Activated CD8-positive, alpha-beta memory T cell treated with anti-CD3 and anti-CD28 coated beads, Interleukin-2, amount 50 U/mL, for 24 hours (primary cell): ENCODE results near the gene PTPN1.
"Not testable (repeated sequence)": the region's sequence is repeated elsewhere in the genome, so short reads cannot be mapped to it uniquely, and the experiment has no call there.

ENCODE experiments used
- DNase-seq: peaks from one replicate; pipeline ENCODE4 v3.0.0-alpha.2; 2020; ENCODE audit errors: extremely low read depth

PTPN1 gene

DNA sequence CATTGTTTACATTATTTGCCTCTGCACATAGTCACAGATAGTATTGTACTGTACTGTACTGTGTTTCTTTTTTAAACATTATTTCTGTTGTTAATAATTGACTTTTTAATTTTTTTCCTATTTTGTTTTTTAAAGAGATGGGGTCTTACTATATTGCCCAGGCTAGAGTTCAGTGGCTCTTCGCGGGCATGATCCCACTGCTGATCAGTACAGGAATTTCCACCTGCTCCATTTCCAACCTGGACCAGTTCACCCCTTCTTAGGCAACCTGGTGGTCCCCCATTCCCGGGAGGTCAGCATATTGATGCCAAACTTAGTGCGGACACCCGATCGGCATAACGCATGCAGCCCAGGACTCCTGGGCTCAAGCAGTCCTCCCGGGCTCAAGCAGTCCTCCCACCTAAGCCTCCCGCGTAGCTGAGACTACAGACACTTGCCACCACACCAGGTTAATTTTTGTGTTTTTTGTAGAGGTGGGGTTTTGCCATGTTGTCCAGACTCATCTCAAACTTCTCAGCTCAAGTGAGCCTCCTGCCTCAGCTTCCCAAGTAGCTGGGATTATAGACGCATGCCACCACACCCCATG, 47.5 kb downstream of the PTPN1 start:
- no peak for DNase-seq

DNA sequence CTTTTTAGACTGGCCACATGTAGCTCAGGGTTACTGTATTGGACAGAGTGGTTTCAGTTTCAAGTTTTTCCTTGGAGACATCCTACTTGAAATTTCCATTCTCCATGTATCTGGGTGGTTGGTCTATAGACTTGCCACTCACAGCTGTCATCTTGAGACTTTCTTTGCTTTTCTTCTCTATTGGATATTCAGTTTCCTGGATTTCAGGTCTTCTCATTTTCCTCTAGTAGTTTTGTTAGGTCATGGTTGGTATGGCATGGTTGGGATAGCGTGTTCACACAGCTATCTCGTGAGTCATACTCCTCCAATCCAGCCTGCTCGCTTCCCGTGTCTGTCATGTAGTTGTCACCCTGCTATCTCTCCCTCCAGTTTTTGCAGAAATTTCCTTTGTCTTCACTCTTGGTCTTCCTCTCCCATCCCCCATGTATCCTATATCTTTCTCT, 48.3 kb downstream of the PTPN1 start:
- DNase-seq: no peak

GRCh38 chr20:50559149-50559548, 49.0 kb downstream of the PTPN1 start:
- no peak for DNase-seq

DNA sequence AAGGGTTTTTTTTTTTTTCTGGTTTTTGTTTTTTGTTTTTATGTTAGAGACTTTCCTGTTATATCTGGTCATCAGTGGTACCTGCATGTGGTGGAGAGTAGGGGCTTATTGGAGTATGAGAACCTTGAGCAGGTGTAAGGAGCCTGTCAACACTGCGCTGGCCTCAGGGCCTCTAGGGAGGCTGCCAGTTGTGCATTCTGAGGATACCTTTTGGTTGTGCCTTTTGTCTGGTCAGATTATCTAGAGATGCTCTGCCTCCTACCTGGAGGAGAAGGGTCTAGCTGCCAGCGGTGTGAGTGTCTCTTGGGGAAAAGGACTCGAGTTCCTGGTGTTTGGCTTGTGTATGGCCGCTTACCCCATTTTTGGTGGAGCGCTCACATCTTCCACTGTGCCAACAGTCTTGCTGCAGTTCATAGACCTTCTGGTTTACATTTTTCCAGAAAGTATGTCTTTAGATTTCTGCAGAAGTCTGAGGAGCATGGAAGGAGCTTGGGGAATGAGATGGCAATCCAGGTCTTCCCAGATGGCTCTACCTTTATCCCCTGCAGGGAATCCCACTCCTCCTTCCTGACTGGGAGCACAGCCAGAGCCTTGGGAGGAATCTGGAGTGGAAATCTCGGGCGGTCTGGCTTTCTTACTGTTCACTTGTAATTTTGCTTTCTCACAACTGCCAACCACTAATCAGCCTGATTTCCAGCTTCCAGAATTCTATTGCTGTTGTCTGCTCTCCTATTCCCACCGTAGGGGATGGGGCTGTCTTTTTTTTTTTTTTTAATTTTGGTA, 49.9 kb downstream of the PTPN1 start:
- no peak for DNase-seq

- DNase-seq: no peak
Observed at GRCh38 chr20:50560867-50561266, 50.7 kb downstream of the PTPN1 start.

GRCh38 chr20:50561379-50562078, 51.3 kb downstream of the PTPN1 start:
- peak; percentile 47 for DNase-seq

DNA sequence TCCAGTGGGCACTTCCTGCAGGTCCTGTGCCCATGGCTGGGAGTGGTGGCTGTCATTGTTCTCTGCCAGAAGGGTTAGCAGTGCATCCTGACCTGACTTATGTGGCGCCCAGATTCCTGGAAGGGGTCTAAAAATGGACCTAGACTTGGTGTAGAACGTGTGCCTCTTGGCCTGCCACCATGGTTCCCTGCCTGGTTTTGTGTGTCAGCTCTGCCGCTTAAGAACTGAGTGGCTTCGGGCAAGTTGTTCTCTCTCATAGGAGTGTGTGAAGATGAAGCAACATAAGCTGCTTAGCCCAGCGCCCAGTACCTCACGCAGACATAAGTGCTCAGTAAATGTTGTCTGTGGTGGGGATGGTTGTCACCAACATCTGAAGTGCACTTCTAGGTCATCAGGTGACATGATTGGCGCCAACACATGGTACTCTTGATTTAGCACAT, 52.1 kb downstream of the PTPN1 start:
- no peak for DNase-seq

DNA sequence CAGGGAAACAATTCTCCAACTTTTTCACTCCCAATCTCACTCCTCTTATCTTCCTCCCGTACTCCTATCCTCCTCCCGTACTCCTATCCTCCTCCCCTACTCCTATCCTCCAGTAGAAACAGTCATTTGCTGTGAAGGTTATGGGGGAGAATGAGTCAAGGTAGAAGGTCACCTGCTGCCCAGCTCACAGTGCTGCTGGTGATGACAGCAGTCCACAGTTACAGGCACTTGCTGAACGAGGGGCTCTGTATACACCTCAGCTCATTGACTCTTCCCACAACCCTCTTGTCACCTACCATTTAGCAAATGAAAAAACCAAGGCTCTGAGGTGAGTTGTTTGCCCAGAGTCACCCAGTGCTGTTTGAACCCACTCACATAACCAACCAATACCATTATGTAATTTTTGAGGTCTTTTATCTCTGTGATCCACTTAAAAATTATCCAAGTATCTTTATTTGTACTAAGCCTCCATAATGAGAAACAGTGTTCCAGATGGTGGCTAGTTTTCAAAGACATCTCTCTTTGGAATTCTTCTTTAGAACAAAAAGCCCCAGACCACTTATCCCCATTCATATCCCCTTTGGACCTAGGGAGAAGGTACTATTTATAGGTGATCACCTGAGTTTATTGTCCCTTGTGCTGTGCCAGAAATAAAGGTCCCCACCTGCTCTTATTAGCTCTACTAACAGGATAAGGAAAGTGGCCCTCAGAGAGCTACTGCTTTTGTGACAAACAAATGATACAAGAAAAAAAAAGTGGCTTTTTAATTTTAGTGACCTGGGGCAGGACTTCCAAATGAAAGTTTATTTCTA, 53.2 kb downstream of the PTPN1 start:
- DNase-seq: no peak

DNA sequence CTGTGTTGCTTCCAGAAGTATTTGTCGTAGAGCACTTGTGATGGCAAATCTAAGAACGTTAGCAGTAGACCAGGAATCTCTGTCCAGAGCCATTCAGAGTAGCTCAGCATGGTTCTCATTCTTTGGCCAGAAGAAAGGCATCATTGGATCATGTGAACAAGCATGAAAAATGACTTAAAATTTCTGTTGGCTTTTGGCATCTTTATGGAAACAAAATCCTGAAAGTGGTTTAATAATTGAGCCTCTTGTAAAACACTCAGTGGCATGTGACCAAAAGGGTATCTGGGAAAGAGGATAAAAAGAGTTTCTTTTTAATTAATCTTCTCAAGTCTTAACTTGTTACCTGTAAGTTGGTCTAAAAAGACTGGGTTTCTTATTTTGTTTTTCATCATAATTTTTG, 55.2 kb downstream of the PTPN1 start:
- no peak for DNase-seq

DNA sequence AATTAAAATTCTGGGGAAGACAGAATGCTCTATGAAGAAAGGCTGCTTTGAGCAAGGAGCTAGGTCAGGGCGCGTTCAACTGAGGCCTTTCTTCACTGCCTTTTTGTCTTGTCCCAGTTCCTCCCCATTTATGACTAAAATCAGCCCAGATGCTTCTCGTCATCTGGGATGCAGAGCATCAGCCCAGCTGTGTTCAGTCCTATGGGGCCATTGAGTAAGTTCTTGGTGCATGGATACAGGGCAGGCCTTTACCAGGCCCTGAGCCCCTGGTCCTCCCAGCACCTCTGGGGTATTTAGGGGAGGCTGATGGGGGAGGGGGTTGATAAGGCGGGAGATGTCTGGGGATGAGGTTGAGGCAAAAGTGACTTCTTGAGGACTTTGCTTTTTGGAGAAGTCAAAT, 55.7 kb downstream of the PTPN1 start:
- DNase-seq: no peak

DNA sequence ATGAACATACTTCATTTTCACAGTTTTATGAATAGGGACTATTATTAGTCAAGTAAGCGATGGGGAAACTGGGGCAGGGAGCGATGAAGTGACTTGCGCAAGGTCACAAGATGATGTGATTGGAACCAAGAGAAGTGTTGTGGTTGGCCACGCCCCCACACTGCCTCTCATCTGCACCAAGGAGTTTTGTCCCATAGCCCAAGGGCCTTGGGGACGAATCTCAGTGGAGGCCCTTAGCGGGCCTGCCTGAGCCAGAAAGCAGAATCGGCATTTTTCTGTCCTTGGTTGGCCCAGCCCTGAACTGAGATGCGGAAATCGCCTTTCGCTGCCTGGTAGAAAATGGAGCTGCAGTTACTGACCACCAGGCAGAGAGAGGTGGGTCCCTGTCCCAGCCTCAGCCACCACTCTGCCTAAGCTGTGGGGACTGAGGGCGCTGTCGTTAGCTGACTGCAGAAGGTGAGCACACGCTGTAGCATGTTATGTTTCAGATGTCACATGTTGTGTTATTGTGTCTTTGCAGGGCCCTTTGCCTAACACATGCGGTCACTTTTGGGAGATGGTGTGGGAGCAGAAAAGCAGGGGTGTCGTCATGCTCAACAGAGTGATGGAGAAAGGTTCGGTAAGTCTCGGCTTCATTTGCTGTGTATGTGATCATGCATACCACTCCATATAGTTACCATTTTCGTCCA, 57.8 kb downstream of the PTPN1 start:
- DNase-seq: no peak

DNA sequence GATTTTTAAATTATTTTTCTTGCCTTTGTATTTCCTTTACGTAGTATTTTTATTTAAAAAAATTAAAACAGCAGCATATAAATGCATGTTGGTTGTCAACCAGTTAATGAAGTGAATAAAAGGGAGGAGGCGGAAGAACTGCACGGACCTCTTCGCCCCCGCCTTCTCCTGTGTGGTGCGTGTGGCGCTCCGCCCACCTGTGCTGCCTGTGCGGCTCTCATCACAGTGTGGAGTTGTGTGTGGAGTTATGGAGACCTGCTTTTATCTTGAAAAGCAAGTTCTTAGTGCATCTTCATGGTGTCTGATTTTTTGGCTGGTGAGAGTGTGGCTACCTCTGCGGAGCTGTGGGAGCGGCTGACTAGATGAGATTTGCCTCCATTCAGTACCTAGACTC, 58.4 kb downstream of the PTPN1 start:
- no peak for DNase-seq

DNA sequence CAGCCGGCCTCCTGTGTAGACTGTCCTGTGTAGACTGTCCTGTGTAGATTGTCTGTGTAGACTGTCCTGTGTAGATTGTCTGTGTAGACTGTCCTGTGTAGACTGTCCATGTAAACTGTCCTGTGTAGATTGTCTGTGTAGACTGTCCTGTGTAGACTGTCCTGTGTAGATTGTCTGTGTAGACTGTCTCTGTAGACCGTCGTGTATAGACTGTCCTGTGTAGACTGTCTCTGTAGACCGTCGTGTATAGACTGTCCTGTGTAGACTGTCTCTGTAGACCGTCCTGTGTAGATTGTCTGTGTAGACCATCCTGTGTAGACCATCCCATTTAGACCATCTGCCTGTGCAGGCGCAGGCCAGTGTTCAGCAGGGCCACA, 59.3 kb downstream of the PTPN1 start:
- DNase-seq: not testable (repeated sequence)

DNA sequence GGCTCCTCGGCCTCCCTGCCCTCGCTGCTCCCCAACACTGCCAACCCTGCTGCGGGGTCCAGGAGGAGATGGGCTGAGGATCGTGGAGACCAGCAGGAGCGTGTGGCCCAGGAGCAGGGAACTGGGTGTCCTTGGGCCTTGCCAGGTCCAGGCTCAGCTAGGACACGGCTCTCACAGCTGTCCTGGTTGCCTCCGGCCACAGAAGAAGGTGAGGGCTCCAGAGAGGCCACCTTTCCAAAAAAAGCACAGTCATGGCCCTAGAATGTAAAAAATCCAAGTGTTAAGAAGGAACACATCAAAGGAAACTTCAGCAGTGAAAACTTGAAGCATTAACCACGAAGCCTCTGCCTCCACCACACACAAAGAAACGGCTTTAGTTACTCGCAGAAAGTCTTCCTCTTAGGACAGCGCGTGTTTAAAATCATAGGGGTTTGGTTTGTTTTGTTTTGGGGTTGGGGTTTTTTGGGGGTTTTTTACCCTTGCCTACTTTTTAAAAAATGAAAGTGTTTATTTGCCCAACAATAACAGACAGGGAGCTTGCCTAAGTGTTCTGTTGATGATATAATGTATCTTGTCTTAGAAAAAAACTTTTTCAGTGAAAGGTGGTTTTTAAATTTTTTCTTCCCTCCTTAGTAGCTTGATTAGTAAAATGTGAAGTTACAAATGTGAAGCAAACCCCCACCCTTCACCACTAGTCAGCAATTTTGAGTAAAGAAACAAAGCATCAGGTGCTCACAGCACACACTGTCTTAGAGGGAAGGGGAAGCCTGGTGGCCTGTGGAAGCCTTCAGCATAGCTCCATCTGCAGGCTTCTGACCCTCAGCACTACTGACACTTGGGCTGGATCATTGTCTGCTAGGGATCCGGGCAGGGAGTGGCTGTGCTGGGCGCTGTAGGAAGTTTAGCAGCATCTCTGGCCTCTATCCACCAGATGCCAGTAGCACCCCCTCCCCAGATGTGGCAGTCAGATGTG, 60.0 kb downstream of the PTPN1 start:
- no peak for DNase-seq

DNA sequence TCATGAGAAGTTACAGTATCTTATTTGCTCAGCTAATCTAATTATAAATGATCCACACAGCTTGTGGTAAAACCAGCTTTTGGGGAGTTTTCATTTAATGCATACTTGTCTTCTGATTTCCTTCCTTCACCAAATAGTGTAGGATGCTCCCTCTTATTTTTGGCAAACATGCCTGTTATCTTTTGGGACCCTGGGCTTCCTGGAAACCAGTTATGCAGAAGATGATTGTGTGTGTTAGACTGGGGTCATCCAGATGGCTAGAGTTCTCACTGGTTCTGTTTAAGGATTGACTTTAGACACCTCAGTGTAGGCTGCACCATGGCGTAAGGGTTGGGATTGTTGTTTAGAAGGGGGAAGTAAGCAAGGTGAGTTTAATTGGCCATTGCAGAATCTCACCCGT, 61.3 kb downstream of the PTPN1 start:
- no peak for DNase-seq

GRCh38 chr20:50572938-50573777, 63.0 kb downstream of the PTPN1 start:
- DNase-seq: no peak

GRCh38 chr20:50574108-50574507, 63.9 kb downstream of the PTPN1 start:
- no peak for DNase-seq

DNA sequence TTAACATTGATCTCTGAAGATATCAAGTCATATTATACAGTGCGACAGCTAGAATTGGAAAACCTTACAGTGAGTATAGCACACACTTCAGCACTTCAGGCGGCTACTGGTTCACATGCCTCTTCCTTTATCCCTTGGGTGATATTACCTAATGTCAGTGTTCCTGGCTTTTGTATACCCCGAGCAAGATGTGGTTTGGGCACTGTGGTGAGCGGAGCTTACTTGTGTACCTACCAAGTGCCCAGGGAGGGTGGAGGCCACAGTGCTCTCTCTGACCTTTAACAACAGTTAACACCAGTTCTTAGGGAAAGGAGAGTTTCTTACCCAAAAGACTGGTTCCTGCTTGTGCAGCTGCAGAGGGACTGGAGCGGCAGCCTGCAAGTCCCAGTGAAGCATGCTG, 64.4 kb downstream of the PTPN1 start:
- no peak for DNase-seq
